ENCODE measurements around the gene DLX2. TPM values are rescaled to one million over a fixed set of nuclear protein-coding genes. Genes with fewer than 3 reads are reported as not detected.

DLX2 gene
- total RNA-seq, 1 donor from 2014 or later = not detected

DNA sequence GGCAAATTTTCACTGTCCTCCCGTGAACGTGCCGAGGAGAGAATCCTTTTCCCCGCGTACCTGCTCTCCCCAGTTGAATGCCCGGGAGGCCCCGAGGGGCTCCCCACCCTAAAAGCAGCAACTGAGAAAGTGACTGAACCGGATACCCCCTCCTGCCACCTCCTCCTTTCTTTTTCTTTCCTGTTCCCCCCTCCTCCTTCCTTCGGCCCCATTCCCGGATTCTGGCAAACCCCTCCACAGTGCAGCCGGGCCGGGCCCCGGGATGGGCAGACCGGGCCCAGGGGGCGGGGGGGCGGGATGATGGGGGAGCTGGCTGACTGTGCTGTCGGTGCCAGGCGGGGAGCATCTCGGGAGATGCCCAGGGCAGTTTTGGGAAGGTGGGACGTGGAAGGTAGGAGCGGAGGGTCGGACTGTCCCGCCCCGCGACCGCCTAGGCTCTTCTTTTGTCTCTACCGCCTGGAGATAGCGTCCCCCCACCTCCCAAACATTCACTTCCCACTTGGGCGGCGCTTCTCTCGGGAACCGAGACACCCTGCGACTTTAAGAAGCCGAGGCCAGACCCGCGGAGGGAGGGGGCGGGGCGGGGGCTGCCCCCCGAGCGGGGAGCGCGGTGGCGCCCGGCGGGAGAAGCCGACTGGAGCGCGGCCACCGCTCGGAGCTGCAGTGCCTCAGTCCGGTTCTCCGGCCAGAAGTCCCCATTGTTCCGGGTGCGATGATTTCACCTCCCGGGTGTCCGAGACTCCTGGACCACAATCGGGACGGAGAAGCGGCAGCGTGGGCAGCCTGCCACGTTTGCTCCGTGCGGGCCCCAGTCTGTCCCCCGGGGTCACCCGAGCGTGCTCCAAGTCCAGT is 8.2 kb downstream of the DLX2 start:
- DNase-seq (ENCODE audit: low read depth) = no peak

DNA sequence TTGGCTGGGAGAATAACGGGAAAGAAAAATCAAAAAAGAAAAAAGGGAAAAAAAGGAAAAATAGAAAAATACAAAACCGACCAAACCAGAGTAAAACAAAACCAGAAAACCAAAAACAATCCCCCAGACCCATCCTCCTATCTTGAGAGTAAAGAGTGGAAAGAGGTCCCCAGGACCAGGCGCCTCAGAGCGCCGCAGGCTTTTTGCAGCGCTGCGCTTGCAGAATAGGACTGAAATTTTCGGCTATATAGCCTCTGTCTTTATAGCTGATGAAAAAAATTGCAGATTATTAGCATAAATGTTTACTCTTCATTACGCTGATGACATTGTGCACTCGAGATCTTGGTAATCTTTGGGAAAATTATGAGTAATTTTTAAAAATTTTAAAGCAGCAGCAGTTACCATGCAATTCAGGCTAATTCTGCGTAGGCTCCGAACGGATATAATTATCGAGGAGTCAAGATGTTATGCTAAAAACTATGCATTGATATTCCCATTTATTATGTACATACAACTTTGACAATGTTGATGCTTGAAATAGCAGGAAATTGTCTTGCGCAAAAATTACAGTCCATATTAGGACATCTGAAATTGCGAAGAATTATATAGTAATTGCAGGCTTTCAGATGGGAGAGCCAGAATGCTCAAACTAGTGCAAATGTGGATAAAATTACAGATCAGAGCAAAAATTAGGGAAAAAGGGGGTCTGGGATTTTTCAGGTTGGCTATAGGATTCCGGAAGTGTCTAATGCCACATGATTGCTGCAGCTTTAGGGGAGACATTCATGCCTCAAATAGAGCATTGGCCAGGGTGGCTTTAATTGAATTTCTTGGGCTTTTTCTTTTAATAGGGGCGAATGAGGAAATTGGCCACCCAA is 9.0 kb downstream of the DLX2 start:
- DNase-seq (ENCODE audit: low read depth) = no peak

DNA sequence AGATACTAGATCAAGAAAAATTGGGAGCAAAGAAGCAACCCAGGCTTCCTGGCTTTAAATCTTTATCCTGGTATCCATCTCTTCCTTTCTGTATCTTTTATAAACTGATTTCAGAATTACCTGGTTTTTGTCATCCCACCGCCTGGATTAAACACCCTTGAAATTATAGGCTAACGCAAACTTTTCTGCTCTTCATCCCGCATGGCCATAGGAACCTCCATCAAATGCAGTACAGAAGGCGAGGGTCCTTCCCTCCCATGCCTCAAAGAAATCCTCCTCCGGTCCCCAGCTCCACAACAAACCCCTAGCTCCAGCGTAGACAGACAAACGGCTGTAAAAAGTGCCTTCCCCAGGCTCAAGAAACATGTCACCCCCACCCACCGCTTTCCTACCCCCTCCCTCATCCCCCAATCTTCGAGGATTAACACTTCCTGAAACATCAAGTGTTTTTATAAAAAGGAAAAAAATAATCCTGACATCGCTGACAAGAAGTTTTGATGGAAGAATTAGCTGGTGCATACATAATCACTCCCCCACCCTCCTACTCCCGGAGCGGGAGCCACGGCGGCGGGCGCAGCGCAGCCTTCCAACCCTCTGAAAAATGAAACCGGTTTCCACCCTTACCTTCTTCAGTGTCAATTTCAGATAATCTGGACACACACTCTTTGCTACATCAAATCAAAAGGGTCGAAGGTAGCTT is 9.8 kb downstream of the DLX2 start:
- no peak for DNase-seq (ENCODE audit: low read depth)

DNA sequence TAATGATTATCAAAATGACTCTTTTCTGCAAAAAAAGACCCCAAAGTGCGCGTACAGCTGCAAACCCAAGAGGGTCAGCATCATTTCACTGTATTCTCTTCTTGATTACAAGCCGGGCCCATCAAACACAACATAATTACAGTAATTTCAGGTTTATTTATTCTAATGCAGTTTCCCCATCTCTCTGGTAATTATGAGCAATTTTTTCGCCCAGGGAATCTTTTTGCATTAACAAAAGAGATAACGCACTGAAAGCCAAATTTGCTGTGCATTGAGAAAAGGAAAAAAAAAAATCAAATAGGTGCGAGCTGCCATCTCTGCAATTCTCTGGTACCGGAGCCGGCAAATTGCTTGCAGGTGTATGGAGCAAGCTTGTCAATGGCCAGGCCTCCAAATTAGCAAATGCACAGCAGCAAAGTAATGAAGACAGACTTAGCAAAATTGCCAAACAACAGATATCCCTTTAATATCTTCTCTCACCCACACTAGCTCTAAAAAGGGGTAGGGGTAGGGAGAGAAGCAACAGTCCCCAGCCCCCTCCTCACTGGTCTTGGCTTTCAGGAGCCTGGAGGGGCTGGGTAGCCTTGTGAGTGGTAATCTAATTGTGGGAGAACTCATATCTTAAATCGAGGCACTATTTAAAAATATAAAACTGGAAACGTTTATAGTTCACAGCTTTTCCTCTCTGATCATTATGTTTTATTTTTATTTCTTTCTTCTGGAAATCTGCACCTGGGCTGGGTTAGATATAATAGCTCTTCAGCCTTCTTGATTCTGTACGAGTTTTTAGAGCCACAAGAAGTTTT is 10.7 kb downstream of the DLX2 start:
- DNase-seq (ENCODE audit: low read depth) = no peak

DNA sequence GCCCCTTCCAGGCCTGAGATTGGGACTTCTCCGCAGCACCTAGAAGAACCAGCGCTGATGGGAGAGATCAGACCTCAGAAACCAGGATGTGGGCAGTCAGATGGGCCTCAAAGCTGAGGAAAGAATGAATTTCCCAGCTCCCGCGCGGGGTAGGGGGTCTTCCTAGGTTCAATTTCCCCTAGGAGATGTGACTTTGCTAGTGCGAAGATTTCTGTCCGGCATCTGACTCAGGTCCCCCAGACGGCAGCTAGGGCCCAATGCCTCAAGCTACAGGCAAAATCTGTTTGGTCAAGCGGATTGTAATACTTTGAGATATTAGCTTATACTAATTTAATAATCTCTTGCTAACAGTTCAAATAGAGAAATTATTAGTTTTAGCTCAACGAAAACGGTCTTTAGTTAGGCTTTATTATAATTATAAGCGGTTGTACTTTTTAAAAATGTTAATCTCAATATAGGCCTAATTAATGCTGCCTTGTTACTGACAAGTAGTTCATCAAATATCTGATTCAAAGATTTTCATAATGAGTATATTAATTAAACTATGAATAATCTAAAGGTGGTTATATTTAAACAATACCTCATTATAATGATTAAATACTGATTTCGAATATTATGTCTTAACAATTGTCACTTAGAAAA is 11.6 kb downstream of the DLX2 start:
- no peak for DNase-seq (ENCODE audit: low read depth)

DNA sequence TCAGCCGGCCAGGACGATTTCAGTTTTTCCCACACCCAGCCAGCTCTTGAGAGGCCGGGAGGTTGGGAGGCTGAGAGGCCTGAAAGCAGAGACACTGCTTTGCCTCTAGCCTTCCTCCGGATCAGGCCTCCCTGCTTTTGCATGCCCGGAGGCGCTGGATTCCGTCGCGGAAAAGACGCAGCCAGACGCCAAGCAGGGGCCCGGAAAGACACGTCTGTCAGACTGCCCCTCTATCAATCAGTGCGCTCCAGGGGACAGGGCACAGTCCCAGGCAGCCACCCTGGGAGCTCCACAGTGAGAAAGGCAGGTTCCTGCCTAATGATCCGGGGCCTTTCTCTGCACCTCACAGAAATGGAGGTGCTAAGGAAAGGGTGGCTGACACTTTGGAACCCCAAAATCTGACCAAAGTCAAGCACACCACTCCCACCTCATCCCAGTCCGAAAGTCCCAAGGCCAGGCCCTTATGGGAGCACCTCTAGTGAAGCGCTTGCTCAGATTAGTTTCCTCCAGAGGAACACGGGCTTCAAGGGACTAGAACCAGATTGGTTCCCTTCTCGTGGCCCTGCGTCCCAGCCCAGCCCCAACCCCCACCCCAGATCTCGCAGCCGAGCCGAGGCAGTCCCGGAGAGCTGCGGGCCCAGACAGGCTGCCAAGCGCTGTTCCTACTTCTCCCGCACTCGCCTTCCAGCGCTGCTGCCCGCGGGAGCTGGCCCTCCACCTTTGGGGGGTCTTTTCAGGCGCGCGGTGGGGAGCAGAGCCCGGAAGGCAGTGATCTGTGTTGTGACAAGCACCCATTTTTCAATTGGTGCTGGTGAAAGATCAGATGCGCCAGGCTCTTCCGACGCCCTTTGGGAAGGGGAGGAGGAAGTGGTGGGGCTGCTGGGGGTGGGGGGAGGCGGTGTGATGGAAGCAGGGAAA is 12.4 kb downstream of the DLX2 start:
- no peak for DNase-seq (ENCODE audit: low read depth)

DNA sequence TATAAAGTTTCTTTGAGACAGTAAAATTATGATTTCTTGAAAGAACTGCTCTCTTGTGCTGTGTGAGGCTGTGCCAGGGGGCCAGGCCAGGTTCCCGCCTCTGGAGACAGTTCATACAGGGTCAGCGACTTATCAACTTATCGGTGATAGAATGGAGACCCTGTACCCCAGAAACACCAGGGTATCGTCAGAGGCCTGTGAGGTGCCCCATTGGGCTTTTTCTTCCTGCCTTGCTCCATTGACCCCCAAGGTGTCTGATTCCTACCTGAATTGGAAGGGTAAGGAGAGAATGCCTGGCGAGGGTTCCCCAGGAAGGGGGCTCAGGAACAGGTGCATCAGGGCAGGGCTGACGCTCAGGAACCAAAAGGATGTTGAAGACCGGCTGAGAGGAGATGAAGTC is 13.1 kb downstream of the DLX2 start:
- DNase-seq (ENCODE audit: low read depth) = no peak

DNA sequence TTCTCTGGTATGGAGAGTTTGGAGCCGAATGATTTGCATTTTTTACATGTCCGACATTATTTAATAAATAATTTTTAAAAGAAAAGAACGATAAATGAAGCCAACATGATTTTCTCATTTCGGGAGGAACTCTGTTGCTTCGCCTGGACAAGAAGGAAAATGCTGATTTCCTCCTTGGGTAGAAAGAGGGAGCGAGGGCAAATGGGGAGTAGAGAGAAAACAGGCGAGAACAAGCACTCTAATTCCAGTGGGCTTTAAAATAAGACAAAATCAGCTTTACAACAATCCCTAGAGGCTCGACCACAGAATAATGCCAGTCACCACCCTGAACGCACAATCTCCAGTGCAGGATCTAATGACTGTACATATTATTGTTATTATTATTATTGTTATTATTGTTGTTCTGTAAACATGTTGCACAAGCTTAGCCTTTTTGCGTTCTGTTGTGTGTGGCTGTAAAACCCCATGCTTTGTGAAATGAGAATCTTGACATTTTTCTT is 13.6 kb downstream of the DLX2 start:
- no peak for DNase-seq (ENCODE audit: low read depth)

DNA sequence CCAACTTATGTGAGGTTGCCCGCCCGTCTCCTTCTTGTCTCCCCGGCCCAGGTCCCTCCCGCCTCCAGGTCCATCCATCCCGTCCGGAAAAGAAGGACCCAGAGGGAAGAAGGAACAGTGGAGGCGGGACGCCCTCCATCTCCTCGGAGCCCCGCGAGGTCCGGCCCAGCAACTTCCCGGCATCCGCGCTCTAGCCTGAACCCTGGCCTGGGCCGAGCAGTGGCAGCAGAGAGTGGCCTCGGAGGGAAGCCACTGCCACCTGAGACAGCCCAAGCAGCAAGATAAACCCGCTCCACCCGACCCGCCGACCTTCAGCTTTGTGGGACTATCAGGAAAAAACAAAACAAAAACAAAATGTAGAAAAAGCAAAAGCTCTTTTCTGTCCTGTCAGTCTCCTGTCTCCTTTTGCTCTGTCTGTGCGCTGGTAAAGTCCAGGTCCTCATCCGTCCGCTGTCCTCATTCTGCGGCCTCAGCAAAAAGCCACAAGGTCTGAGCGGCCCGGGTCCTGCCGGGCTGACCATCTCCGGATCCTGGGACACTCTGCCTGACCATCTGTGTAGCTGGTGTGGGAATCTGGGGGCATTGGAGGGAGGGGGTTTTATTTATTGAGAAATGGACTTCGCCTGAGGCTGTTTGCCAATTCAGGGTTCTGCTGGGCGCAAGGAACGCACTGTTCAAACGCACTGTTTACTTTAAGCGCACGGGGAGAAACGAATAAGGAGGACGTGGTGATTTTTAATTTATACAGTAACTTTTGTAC is 14.3 kb downstream of the DLX2 start:
- DNase-seq (ENCODE audit: low read depth) = no peak

DNA sequence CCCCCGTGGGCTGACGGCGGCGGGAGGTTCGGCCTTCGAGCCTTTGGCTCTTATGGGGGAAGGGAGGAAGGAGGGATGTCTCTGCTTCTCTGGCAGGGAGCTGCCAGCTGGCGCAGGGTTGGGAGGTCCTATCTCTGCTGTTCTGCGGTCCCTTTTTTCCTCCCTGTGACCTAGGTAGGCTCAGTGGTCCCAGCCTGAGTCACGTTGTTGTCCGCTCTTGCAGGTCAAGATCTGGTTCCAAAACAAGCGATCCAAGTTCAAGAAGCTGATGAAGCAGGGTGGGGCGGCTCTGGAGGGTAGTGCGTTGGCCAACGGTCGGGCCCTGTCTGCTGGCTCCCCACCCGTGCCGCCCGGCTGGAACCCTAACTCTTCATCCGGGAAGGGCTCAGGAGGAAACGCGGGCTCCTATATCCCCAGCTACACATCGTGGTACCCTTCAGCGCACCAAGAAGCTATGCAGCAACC is 14.9 kb downstream of the DLX2 start:
- DNase-seq (ENCODE audit: low read depth) = no peak

DNA sequence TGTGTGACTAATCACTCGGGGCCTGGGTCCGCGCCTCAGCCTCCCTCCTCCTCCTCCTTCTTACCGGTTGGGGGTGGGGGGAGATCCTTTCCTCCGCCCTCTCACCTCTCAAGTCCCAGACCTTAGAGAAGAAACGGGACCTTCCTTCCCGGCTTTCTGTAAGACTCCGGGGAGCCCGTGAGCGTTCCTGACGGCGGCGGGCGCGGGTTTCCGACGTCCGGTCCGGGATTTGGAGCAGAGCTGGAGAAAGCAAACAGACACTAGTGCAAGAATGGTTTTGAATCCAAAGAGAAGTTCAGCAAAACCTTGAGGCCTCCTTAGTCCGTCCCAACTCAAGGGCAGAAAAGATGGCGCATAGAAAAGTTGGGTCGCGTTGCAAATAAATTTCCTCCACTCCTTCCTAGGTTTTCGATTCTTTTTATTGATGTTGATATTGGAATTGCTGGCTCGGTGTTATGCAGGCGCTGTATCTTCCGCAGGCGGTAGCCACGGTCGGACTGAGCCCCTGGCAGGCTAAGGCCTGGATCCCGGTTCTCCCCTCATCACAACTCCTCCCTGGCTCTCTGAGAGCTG is 15.4 kb downstream of the DLX2 start:
- no peak for DNase-seq (ENCODE audit: low read depth)

DNA sequence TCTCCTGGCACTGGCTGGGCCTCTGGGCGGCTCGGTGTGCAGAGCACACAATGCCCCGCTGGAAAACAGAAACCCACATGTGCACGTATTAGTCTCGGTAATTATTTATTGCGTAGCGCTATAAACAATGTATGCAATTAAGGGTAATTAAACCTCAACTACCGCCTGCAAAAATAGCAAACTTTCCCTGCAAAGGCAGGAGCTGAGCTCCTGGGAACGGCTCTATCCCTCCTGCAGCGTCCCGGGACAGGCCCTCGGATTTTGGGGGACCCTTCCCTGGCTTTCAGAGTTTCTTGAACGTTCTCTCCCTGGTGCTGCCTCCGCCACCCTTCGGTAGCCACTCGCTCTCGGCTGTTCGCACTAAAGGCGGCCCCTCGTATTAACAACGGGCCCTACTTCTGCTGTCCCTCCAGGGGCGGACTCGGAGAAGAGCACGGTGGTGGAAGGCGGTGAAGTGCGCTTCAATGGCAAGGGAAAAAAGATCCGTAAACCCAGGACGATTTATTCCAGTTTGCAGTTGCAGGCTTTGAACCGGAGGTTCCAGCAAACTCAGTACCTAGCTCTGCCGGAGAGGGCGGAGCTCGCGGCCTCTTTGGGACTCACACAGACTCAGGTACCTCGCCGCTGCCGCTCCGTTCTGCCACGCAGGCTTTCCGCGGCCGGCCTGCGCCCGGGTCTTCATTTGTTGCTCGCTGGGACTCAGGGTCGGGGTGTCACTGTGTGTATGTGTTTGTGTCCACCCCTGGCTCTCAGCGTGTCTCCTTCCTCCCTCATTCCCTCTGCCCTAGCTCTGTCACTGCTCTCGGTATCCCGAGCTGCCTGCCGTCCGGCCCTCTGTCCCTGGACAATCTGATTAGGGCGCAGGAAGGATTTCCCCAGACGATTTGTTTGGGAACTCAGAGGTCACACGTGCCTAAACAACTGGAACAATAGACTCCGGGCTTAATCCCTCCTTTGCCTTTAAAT is 16.2 kb downstream of the DLX2 start:
- DNase-seq (ENCODE audit: low read depth) = no peak

DNA sequence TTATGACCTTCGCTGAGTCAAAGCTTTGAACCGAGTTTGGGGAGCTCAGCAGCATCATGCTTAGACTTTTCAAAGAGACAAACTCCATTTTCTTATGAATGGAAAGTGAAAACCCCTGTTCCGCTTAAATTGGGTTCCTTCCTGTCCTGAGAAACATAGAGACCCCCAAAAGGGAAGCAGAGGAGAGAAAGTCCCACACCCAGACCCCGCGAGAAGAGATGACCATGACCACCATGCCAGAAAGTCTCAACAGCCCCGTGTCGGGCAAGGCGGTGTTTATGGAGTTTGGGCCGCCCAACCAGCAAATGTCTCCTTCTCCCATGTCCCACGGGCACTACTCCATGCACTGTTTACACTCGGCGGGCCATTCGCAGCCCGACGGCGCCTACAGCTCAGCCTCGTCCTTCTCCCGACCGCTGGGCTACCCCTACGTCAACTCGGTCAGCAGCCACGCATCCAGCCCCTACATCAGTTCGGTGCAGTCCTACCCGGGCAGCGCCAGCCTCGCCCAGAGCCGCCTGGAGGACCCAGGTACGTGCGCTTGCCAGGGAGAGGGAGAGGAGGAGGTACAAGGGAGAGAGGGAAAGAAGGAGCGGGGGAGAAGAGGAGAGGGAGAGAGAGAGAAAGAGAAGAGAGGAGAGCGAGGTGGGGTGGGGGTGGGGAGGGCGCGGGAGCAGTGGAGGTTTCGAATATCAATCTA is 17.1 kb downstream of the DLX2 start, which contains the start of gene DLX1:
TSS of gene DLX1 (plus strand) at position 48 of the 700 bp plus-strand sequence. CDS start at position 219, 171 bp downstream.
- DNase-seq (ENCODE audit: low read depth) = no peak

DNA sequence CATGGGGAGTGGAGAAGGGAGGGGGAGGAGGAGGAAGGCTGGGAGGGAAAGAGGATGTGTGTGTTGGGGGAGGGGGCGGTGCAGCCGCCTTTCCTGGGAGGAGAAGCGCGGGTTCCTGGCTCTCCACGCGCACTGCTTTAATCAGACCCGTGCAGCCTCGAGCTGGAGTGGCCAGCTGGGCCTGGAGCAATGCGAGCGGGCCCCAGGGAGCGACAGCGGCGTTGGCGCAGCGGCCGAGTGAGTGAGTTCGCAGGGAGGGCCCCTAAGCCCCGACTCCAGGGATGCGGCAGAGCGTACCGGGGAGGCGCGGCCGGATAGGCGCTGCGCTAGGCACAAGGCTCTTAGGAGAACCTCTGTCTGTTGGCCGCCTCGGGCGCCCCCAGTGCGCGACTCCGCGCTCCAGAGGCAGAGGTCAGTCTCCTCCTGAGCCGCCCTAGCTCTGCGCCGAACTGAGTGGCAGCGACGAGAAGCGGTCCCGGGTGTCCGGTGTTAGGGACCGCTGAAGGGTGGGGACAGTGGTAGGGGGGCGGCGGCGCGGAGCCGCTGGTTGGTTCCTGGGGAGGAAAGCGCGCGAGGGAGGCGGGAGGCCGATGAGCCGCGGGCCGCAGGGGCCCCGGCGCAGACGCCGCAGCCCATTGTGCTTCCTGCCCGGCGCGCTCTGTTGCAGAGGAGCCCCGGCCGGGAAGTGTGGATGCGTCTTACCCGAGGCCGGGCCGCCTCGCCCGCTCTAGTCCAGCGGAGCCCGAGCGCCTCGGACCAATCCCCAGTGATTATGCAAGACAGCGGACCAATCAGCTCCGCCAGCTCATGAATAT is 17.8 kb downstream of the DLX2 start:
- DNase-seq (ENCODE audit: low read depth) = peak; percentile 85

DNA sequence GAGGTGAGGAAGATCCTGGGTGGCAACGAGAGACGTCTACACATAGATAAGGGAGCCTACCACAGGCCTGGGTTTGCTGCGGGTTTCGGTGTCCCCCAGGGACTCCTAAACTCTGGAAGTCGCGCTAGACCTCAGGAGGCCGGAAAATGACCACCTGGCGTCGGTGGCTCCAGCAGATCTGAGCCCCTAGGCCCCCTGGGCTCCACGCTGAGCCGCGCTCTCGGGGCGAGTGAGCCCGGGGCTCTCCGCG is 18.4 kb downstream of the DLX2 start:
- DNase-seq (ENCODE audit: low read depth) = no peak
